Measurements from ENCODE around the gene TESPA1. TPM values are rescaled to one million over a fixed set of nuclear protein-coding genes. Genes with fewer than 3 reads are reported as not detected.
A peak's percentile ranks its signal among the peaks of the same experiment; 100 is the strongest.
"Not testable (repeated sequence)": the region's sequence is repeated elsewhere in the genome, so short reads cannot be mapped to it uniquely, and the experiment has no call there.

TESPA1 gene
- total RNA-seq, 8 experiments from 2014 or later = 0.09 to 0.52 (median 0.16) TPM; not detected in 2

DNA sequence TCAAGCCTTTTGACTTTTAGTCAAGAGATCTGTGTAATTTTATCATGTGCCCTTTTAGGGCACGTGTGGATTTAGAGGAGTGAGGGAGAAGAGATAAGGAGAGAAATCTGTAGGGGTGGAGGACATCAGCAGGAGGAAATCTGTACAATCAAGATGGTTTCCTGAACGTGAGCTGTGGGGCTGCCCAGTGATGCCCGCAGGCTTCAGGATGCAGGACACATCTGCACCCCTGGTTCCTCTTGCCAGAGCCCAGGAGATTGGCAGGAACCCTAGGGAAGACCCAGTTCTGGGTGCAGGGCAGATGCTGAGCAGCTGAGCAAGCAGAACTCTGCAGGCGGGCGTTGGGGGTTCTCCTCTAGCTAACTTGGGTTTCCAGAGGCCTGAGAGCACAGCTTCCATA, 11.6 kb upstream of the TESPA1 start:
- no peak overlapping the region for H3K27ac ChIP-seq
- H3K4me1 ChIP-seq (replicated peaks in 1 of 2) = peaks cover 16 to 20% of the 10 kb centered on the region in 2 donors
- in situ Hi-C loops (cut with MboI; ENCODE audit: low pct_unique_long_range_greater_than_20kb in 2 of 9, low sequenced_read_pairs in 9 of 9, unreplicated experiment in 9 of 9) = loop anchor here in 5 of 9 experiments (10.0 kb wide), 2 partner anchors 69 to 79 kb away; no protein-coding TSS in a partner anchor
- no peak overlapping the region for H3K4me3 ChIP-seq
- ATAC-seq (replicated peaks in 6 of 8) = no peak
- 0 to 100% (median 82%) methylated on average over 1 to 5 of the region's 5 CpGs; no CpG with 5 or more reads in 2 of the 10 experiments for WGBS, 10 experiments

DNA sequence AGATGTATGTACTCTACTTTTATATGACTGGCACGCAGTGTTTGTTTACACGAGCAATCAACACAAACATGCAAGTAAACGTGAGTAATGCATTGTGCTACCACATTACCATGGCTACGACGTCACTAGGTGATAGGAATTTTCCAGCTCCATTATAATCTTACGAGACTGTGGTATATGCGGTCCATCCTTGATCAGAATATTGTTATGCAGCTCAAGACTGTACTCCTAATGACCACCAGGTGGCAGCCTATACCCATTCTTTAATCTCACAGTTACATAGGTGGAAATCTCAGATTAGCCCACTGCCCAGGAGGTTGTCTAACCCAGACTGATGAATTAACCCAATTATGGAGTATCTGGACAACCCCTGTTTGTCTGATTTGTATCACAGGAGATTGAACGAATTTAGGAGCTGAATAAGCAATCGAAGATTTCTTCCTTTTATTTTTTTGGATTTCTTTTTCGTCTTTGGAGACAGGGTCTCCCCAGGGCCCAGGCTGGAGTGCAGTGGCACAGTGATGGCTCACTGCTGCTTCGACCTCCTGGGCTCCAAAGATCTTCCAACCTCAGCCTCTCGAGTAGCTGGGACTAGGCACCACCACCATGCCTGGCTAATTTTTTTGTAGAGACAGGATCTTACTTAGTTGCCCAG, 8.7 kb upstream of the TESPA1 start:
- in situ Hi-C loops (cut with MboI; ENCODE audit: low pct_unique_long_range_greater_than_20kb in 2 of 9, low sequenced_read_pairs in 9 of 9, unreplicated experiment in 9 of 9) = loop anchor here in 5 of 9 experiments (10.0 kb wide), 2 partner anchors 71 to 81 kb away; no protein-coding TSS in a partner anchor
- peak; percentile 69 to 97 (median 83) for ATAC-seq (replicated peaks in 6 of 8)
- no peak overlapping the region for H3K27ac ChIP-seq

DNA sequence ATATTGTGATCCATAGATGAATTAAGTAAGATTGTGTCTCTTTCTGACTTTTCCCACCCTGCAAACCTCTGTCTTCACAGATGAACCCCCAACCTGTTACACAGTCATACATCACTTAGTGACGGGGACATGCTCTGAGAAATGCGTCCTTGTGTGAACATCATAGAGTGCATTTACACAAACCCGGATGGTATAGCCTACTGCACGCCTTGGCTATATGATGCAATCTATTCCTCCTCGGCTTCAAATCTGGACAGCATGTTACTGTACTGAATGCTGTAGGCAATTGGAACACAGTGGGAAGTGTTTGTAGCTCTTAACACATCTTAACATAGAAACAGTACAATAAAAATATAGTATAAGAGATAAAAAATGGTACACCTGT, 7.4 kb upstream of the TESPA1 start:
- peak in 1 of 8 experiments; percentile 35 for ATAC-seq (replicated peaks in 6 of 8)
- in situ Hi-C loops (cut with MboI; ENCODE audit: low pct_unique_long_range_greater_than_20kb in 2 of 9, low sequenced_read_pairs in 9 of 9, unreplicated experiment in 9 of 9) = loop anchor here in 5 of 9 experiments (10.0 kb wide), 2 partner anchors 73 to 83 kb away; no protein-coding TSS in a partner anchor
- 56 to 100% (median 96%) methylated on average over 1 to 4 of the region's 5 CpGs; no CpG with 5 or more reads in 3 of the 10 experiments for WGBS, 10 experiments
- Histone ChIP-seq H3K4me1 (replicated peaks in 1 of 2) (peaks cover under 1 to 2% of the 10 kb centered on the region in 2 donors), H3K27ac (no peak overlapping the region), H3K4me3 (no peak overlapping the region)

More for the DNA sequence above, 8.7 kb upstream of the TESPA1 start:
- H3K4me1 ChIP-seq (replicated peaks in 1 of 2) = peaks cover 14% of the 10 kb centered on the region in 2 donors
- no peak overlapping the region for H3K4me3 ChIP-seq
- 0 to 60% (median 20%) methylated on average over 2 to 10 of the region's 12 CpGs for WGBS, 10 experiments

DNA sequence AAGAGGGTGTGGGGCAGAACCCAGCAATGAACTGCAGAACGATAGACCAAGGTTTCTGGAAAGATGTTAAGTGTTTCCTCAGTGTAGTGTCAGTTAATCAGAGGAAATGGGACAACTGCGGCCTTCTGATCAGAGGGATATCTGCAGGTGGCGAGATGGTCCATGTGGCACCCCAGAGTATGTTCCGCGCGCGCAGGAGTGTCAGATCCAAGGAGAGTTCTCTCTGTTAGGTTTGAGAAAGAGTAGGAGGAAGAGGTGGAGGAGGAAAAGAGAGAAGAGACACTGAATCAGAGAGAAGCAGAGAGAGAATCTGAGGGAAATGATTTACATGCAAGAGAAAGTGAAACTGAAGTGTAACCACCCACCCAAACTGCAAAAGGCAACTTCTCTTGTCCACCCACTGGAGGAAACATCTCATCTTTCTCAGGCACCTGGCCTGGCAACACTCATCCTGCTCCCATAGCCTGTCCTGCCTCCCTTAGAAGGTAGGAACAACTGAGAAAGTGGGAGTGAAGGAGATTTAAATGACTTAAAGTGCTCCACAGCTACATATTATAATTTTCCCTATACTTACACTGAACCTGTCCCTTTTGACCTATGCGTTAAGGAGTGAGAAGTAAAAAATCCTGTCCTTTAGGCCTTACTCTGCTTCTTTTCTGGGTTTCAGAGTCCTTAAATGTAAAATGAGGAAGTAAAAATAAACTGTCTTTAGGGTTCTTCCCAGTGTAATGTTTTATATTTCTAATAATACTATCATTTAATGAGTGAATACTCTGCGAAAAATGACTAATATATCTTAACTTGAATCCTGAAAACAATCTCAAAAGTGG, 6.8 kb upstream of the TESPA1 start:
- Histone ChIP-seq H3K4me3 (no peak overlapping the region), H3K27ac (no peak overlapping the region), H3K4me1 (replicated peaks in 1 of 2) (peaks cover 0 to 2% of the 10 kb centered on the region in 2 donors)
- 55 to 100% (median 91%) methylated on average over 2 to 9 of the region's 9 CpGs; no CpG with 5 or more reads in 1 of the 10 experiments for WGBS, 10 experiments
- in situ Hi-C loops (cut with MboI; ENCODE audit: low pct_unique_long_range_greater_than_20kb in 2 of 9, low sequenced_read_pairs in 9 of 9, unreplicated experiment in 9 of 9) = loop anchor here in 5 of 9 experiments (10.0 kb wide), 2 partner anchors 73 to 83 kb away; no protein-coding TSS in a partner anchor
- no peak for ATAC-seq (replicated peaks in 6 of 8)

DNA sequence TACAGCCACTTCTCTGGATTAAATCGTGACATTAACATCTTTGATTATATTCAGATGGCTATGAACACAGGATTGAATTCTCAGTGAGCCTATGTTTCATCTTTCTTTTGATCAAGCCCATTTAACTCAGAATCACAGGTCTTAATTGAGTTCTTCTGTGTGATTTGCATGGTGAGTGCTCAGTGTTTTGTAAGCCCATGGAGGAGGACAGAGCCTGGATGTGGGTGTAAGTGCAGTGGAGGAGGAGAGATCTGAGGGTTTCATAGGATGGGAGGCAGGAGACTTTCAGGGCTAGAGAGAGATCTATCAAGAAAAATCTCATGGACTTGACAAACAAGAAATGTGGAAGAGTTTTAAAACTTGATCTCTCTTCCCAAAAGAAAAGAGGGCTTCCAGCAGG, 5.3 kb upstream of the TESPA1 start:
- 0 to 71% methylated on average over 1 of the region's 1 CpG; no CpG with 5 or more reads in 8 of the 10 experiments for WGBS, 10 experiments
- in situ Hi-C loops (cut with MboI; ENCODE audit: low pct_unique_long_range_greater_than_20kb in 2 of 9, low sequenced_read_pairs in 9 of 9, unreplicated experiment in 9 of 9) = loop anchor here in 6 of 9 experiments (10.0 kb wide), 2 partner anchors 75 to 85 kb away; no protein-coding TSS in a partner anchor
- Histone ChIP-seq H3K4me3 (no peak overlapping the region), H3K27ac (no peak overlapping the region), H3K4me1 (replicated peaks in 1 of 2) (peaks cover 0 to 2% of the 10 kb centered on the region in 2 donors)
- ATAC-seq (replicated peaks in 6 of 8) = no peak

DNA sequence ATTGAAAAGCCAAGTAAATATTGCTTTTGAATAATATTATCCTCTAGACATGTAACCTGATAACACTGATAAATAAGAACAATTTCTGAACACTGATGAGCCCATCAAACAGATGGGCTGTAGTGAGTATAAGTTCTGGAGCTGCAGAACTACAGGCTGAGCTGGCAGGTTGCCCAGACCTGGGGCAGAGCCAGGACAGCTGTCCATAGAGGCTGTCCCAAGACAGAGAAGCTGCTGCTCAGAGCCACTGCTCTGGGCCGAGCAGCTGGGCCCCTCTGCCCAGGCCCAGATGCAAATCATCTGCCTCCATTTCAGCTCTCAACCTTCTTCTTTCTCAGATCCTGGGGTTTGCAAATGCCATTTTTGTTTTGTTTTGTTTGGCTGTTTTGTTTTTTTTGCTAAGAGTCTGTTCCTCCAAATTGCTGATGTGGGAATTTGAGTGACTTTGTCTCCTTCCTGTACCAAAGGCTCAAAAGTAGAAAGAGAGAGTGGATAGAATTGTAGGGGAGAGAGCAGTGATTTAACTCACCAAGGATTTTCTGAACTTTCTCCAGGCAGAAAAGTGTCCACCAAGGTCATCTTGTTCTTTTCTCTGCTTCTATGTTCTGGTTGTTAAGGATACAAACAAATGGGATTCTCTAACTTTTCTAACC, 4.0 kb upstream of the TESPA1 start:
- WGBS, 10 experiments = 0 to 75% (median 50%) methylated on average over 1 of the region's 1 CpG; no CpG with 5 or more reads in 5 of the 10 experiments
- ATAC-seq (replicated peaks in 6 of 8) = peak in 4 of 8 experiments; percentile 11 to 89 (median 66)
- Histone ChIP-seq H3K4me3 (no peak overlapping the region), H3K27ac (no peak overlapping the region), H3K4me1 (replicated peaks in 1 of 2) (peaks cover 0 to 2% of the 10 kb centered on the region in 2 donors)
- in situ Hi-C loops (cut with MboI; ENCODE audit: low pct_unique_long_range_greater_than_20kb in 2 of 9, low sequenced_read_pairs in 9 of 9, unreplicated experiment in 9 of 9) = loop anchor here in 1 of 9 experiments (10.0 kb wide), 1 partner anchor 86 kb away; no protein-coding TSS in a partner anchor

DNA sequence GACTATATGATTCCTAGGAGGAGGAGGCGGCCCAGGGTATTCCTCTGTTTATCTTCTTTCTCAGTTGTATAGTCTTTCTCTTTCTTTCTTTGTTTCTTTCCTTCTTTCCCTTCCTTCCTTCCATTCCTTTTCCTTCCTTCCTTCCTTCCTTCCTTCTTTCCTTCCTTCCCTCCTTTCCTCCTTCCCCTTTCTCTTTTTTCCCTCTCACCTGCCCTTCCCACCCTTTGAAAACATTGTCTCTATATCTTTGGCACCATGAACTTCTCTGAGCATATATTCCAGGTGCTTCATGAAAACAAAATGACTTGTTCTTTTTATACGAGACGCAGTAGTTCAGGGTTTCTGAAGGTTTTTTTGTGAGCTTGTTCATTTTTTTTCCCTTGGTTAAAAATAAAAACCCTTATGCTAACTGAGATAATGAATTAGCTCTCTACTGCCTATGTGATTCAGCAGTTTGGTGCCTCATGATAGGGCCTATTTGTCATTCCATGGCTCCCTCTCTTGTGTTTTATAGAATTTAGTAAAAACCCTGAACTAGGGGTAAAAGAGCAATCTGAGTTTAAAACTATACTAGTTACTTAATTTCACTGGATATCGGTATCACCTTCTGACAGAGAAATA, 3.2 kb upstream of the TESPA1 start:
- 32 to 100% (median 89%) methylated on average over 1 to 4 of the region's 4 CpGs for WGBS, 10 experiments

DNA sequence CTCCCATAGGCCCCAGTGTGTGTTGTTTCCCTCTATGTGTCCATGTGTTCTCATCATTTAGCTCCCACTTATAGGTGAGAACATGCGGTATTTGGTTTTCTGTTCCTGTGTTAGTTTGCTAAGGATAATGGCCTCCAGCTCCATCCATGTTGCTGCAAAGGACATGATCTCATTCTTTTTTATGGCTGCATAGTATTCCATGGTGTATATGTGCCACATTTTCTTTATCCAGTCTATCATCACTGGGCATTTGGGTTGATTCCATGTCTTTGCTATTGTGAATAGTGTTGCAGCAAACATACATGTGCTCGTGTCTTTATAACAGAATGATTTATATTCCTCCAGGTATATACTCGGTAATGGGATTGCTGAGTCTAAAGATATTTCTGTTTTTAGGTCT, 2.2 kb upstream of the TESPA1 start:
- not testable (repeated sequence) for H3K4me1 ChIP-seq (replicated peaks in 1 of 2); H3K27ac ChIP-seq; ATAC-seq (replicated peaks in 6 of 8); H3K4me3 ChIP-seq
- WGBS, 10 experiments = 0 to 100% (median 75%) methylated on average over 1 to 3 of the region's 3 CpGs; no CpG with 5 or more reads in 1 of the 10 experiments
- in situ Hi-C loops (cut with MboI; ENCODE audit: low pct_unique_long_range_greater_than_20kb in 2 of 9, low sequenced_read_pairs in 9 of 9, unreplicated experiment in 9 of 9) = loop anchor here in 1 of 9 experiments (10.0 kb wide), 1 partner anchor 88 kb away; no protein-coding TSS in a partner anchor

More for the DNA sequence above, 3.2 kb upstream of the TESPA1 start:
- in situ Hi-C loops (cut with MboI; ENCODE audit: low pct_unique_long_range_greater_than_20kb in 2 of 9, low sequenced_read_pairs in 9 of 9, unreplicated experiment in 9 of 9) = loop anchor here in 1 of 9 experiments (10.0 kb wide), 1 partner anchor 87 kb away; no protein-coding TSS in a partner anchor
- Histone ChIP-seq H3K4me3 (no peak overlapping the region), H3K27ac (no peak overlapping the region), H3K4me1 (replicated peaks in 1 of 2) (no peaks in the 10 kb centered on the region)
- no peak for ATAC-seq (replicated peaks in 6 of 8)

DNA sequence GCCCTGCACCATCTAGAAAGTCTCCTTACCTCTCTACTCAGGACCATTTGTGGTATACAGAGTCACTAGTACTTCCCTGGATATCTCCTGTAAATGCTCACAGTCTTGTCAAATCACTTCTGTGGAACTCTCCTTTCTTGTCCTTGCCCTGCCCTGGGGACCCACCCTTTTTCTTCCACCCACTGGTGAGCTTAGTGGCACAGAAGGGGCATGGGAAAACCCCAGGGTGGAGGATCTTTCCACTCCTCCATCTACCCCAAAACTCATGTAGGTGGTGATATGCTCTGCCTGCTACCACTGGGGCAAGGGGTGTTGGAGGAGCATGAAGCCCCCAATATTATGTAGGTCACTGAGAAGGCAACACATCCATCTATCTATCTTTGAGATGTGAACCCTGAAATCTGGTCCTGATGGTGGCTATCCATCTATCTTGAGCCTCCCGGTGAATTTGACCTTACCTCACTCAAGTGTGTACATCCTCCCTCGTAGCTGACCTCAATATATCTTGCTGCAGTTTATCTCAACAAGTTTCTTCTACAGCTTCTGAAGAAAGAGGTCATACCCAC, 943 bp downstream of the TESPA1 start:
- Histone ChIP-seq H3K4me1 (replicated peaks in 1 of 2) (no peaks in the 10 kb centered on the region), H3K4me3 (no peak overlapping the region), H3K27ac (no peak overlapping the region)
- no peak for ATAC-seq (replicated peaks in 6 of 8)
- in situ Hi-C loops (cut with MboI; ENCODE audit: low pct_unique_long_range_greater_than_20kb in 2 of 9, low sequenced_read_pairs in 9 of 9, unreplicated experiment in 9 of 9) = loop anchor here in 1 of 9 experiments (10.0 kb wide), 1 partner anchor 91 kb away; no protein-coding TSS in a partner anchor
- 0 to 100% (median 59%) methylated on average over 1 to 2 of the region's 2 CpGs; no CpG with 5 or more reads in 4 of the 10 experiments for WGBS, 10 experiments

DNA sequence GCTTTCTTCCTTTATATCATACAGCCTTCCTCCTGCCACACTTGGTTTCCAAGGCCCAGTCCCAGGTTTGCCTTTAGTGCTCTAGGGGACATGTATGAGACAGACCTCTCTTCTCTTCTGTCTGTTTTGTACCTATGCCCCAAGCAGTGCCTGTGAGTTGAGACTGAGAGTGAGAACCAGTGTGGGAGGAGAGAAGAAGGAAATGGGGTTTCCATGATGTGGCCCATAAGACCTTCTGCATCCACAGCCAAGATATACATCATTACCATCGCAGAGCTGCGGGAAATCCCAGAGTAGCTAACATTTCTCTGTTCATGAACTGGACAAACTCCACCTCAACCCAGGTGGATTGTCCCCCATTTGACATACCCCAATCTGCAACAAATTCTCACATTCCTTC, 2.8 kb downstream of the TESPA1 start:
- no peak for ATAC-seq (replicated peaks in 6 of 8)
- 67 to 100% (median 94%) methylated on average over 1 to 2 of the region's 2 CpGs; no CpG with 5 or more reads in 6 of the 10 experiments for WGBS, 10 experiments
- in situ Hi-C loops (cut with MboI; ENCODE audit: low pct_unique_long_range_greater_than_20kb in 2 of 9, low sequenced_read_pairs in 9 of 9, unreplicated experiment in 9 of 9) = loop anchor here in 1 of 9 experiments (10.0 kb wide), 1 partner anchor 93 kb away; no protein-coding TSS in a partner anchor
- Histone ChIP-seq H3K27ac (no peak overlapping the region), H3K4me1 (replicated peaks in 1 of 2) (no peaks in the 10 kb centered on the region), H3K4me3 (no peak overlapping the region)

DNA sequence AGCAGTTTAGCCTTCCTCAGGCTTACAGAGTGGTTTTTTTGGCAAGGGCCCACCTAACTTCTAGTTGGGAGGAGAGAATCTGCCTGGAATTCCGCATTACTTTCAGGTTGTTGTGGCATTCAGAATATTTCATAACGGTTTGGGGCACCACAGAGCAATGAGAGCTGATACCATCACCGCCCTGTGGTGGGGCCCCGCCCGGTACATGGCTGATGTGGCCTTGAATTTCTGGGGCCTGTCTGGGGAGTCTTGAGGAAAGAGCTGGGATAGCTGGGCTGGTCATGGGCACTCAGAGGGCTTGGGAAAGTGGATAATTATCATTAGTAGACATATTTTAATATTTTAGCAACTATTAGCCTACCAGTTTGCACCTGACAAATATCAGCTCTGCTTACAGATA, 4.2 kb downstream of the TESPA1 start:
- Histone ChIP-seq H3K27ac (no peak overlapping the region), H3K4me1 (replicated peaks in 1 of 2) (no peaks in the 10 kb centered on the region), H3K4me3 (no peak overlapping the region)
- WGBS, 10 experiments = 58 to 92% (median 69%) methylated on average over 1 to 4 of the region's 5 CpGs; no CpG with 5 or more reads in 3 of the 10 experiments
- peak in 2 of 8 experiments; percentile 59 to 68 for ATAC-seq (replicated peaks in 6 of 8)
- in situ Hi-C loops (cut with MboI; ENCODE audit: low pct_unique_long_range_greater_than_20kb in 2 of 9, low sequenced_read_pairs in 9 of 9, unreplicated experiment in 9 of 9) = loop anchor here in 1 of 9 experiments (10.0 kb wide), 1 partner anchor 94 kb away; no protein-coding TSS in a partner anchor
